ENCODE measurements around the gene PRKAA1.
A peak's percentile ranks its signal among the peaks of the same experiment; 100 is the strongest.

The PRKAA1 gene

DNA sequence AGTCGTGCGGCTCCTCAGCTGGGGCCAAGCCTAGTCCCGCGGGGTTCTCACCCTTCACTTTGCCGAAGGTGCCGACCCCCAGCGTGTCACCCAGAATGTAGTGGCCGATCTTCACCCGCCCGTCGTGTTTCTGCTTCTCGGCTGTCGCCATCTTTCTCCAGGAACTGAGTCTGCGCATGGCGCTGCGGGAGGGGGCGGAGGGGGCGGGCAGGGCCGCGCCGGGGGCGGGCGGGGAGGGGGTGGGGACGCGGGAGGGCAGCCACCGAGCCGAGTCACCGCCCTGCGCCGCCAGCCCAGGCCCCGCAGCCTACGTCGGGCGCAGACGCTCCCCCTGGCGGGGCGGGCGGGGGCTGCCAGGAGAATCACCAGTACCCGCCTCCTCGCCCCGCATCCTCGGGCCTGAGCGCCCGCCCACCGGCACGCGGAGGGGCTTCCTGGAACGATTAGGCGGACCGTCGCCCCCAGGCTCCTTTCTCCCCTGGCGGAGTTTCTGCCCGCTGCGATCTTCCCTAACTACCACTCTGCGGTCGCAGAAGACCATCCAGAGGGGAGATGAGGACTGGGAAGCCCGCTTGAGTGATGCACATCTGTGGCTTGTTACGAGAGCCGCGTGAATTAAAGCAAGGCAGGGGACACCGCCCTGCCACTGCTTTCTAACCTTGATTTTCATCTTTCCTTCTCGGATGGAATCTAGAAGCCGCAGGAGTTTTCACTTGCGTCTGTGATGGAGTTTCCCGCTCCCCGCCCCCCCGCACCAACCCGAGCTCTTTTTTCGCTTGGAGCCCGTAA lies at the start of gene PRKAA1:
Gene PRKAA1 (minus strand): TSS at position 363 of the 789 bp plus-strand sequence. CDS start 185 bp downstream, at position 178.
- peak; percentile 35 to 94 (median 80) for DNase-seq

DNA sequence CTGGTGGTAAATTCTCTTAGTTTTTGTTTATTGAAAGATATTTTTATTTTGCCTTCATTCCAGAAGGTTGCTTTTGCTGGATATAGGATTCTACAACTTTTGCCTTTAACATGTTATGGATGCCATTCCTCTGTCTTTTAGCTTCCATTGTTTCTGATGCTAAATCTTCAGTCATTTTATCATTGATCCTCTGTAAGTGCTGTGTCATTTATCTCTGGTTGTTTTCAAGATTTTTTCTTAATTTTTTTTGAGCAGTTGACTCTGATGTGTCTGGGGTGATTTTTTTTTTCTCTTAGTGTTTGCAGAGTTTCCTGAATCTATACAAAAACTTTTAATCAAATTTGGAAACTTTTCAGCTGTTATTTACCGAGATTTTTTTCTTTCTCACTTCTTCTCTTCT lies 49.4 kb upstream of the PRKAA1 start:
- no peak for DNase-seq

DNA sequence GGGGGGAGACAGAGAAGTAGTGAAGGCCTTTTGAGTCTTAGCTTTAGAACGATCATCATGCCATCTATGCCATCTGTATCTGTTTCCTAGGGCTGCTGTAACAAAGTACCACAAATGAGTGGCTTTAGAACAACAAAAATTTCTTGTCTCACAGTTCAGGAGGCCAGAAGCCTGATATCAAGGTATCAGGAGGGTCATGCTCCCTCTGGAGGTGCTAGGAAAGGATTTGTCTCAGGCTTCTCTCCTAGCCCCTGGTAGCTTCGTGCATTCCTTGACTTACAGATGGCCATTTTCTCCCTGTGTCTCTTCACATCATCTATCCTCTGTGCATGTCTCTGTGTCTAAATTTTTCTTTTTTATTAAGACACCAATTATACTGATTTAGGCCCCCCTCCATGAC lies 48.2 kb upstream of the PRKAA1 start:
- DNase-seq, result no peak

DNA sequence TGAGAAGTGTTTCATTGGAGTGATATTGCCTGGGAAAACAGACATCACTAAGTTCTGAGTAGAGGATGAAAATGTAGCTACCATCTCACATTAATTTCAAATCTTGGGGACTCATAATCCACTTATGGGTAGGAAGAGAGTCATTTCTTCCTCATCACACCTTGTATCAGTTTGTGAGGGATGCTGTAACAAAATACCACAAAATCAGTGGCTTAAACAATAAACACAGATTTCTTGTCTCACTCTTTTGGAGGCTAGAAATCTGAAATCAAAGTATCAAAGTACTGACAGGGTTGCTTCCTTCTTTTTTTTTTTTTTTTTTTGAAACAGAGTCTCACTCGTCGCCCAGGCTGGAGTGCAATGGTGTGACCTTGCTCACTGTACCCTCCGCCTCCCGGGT lies 46.4 kb upstream of the PRKAA1 start:
- no peak for DNase-seq

DNA sequence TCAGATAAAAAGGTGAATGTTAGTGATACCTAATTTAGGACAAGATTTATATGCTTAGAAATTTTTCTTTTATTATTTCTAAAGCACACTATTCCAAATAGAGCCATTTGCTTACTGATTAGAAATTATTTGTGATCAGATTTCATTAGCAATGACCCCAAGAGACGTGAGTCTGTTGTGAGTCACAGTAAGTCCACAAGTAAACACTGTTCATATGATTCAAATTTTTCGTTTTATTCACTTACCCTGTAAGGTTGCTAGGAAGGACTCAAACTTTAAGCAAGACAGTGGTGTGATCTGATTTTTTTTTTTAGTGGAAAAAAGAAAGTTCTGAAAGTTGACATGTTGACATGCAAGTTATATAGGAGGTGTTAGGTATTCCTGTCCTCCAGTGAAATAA lies 44.2 kb upstream of the PRKAA1 start:
- no peak for DNase-seq

DNA sequence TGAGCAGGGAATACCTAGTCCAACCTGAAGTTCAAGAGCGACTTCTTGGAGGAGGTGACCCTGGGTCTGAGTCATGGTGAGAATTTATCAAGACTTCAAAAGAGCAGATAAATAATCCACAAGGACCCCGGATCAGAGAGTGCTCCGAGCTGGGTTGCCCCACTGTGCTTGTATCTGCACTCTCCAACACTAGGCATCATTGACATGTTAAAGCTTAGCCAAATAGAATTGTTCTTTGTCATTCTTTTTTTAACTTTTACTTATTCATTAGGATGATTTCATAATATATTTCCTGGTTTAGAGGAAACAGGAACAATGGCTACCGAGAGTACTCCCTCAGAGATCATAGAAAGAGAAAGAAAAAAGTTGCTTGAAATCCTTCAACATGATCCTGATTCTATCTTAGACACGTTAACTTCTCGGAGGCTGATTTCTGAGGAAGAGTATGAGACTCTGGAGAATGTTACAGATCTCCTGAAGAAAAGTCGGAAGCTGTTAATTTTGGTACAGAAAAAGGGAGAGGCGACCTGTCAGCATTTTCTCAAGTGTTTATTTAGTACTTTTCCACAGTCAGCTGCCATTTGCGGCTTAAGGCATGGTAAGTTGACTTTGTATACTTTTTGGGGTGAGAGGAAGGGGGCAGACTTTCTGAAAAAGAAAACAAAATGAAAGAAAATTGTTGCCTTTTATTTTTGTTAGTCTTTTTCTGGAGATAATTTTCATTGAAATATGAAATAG lies 43.1 kb upstream of the PRKAA1 start, which contains the start of gene CARD6:
Gene CARD6 (plus strand): TSS at position 300 of the 738 bp plus-strand sequence. CDS start 16 bp downstream, at position 316.
- peak in 1 of 56 donors; percentile 0 for DNase-seq

DNA sequence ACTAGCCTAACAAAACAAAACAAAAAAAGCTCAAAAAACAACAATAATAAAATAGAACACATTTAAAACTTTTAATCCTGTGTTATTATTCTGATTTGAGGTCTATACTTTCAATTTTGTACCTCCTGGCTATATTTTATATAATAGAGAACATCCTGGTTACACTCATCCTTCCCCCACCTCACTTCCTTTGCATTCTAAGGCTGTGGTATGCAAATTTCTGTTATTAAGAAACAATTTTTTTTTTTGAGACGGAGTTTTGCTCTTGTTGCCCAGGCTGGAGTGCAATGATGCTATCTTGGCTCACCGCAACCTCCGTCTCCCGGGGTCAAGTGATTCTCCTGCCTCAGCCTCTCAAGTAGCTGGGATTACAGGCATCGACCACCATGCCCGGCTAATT lies 39.9 kb upstream of the PRKAA1 start:
- no peak for DNase-seq

DNA sequence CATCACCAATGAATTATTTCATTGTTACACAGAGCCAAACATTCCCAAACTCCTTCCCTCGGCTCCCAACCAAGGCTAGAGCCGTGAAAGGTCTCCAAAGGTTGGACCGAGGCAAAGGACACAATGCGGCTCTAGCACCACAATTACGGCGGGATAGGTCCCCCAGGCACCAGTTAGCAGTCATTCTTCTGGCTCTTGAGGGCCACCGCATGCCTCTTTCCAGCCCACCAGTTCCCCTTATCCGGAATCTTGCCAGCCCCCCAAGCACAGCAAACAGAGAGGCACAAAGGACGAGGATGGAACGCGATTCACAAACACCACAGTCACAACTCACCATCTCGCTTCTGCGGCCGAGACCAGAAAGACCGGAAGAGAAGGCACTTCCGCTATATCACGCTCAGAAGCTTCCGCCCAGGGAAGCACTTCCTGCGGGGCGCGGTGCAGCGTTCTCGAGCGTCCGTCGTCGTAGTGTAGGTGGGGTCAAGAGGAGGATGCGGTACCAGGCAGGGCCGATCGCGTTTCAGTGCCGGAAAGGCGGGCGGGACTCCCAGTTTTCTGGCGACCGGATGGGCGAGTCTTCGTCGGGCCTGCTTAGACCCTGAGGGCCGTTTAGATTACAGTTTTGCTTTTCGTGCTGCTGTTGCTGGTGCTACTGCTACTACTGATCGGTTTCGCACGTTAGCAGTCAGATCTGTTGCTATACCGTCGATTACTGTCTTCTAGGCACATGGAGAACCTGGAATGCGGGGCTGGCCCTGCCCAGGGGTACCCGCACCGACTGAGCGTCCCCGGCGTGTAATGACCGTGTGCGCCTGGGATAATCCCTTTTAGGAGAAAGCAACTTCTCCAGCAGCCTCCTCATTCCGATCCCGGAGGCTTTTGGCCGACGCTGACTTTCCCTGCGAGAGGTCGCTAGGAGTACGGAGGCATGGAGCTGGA lies 36.9 kb upstream of the PRKAA1 start, which contains the start of gene RPL37:
Gene RPL37 (minus strand): TSS at position 374 of the 939 bp plus-strand sequence. CDS start 37 bp downstream, at position 337.
- DNase-seq, result peak; percentile 20 to 98 (median 94)

DNA sequence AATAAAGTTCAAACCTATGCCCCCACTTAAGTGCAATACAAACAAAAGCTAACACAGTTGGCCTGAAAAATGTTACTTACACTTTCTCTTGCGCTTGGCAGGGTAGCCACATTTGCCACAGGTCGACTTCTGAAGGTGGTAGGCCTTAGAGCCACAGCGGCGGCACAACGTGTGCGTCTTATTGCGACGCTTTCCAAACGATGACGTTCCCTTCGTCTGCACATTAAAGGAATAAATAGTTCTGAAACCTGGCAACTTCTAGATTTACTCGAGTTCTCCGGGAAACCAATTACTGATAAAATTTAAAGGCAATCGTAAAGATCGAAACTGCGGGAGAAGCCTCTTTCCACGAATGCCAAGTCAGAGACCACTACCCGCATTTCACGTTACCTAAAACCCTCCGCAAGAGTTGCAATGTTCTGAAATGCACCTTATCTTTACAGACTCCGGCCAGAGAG lies 36.2 kb upstream of the PRKAA1 start:
- peak in 1 of 56 donors; percentile 47 for DNase-seq

DNA sequence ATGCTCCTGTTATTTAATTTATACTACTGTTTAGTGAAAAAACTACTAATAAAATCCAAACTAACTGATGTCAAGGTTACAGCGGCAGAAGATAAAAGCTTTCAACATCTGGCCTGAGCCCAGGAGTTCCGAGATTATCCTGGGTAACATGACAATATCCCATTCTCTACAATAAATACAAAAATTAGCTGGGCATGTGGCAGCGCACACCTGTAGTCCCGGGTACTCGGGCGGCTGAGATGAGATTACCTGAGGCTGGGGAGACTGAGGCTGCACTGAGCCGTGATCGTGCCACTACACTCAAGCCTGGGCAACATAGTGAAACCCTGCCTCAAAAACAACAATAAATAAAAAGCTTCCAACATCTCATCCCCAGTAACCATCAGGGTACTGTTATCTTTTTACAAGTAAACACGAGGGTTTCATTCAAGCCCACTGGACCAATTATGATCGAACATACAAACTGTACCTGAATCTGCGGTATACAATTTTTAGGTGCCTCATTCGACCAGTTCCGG lies 35.6 kb upstream of the PRKAA1 start:
- no peak for DNase-seq

DNA sequence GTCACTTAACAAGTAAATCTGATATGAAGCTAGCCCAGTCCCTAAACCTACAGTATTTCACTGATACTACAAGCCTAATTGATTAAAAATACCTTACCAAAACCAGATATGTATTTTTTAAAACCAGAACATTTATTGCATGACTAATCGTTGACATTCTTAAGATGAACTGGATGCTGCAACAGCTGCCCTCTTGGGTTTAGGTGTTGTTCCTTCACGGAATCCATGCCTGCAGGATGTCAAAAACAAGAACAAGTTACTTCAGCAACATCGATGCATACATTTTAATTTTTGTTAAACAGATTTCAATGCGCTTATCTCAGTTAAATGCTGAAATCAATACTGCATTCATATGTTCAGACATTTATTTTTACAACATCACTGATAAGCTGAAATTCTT lies 34.2 kb upstream of the PRKAA1 start:
- no peak for DNase-seq

DNA sequence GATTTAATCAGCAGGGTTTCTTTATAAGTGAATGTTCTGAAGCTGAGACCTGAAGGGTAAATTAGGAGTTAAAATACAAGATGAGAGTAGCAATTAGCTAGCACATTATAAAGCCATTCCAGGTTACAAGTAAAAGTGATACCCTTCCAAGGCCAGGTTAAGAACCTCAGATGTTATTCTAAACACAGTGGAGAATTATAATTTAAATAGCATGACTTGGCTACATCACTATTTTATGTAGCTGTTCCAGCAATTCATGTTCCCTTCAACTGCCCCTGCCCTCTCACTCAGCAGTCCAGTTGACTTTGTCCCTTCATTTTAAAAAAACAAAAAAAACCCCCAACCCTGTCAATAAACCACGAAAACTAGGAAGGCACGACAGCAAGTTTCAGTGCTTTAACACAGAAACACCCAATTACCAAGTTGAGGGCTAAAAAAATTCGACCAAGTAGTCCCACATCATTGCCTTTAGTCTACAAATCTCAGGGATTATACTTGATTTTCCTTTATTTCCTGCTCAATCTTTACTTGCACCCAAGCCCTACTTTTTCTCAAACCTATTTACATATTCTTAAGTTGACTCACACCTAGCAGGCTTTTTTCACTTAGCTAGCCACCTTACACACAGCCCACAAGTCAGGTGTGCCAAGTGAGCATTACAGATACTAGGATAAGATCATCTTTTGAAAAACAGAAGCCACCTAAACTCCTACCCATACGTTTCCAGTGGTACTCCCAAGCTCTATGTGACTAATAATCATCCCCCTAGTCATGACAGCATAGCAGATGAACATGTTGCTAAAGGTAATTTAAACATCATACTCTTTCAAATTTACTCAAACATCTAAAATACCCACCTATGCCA lies 33.4 kb upstream of the PRKAA1 start:
- no peak for DNase-seq

DNA sequence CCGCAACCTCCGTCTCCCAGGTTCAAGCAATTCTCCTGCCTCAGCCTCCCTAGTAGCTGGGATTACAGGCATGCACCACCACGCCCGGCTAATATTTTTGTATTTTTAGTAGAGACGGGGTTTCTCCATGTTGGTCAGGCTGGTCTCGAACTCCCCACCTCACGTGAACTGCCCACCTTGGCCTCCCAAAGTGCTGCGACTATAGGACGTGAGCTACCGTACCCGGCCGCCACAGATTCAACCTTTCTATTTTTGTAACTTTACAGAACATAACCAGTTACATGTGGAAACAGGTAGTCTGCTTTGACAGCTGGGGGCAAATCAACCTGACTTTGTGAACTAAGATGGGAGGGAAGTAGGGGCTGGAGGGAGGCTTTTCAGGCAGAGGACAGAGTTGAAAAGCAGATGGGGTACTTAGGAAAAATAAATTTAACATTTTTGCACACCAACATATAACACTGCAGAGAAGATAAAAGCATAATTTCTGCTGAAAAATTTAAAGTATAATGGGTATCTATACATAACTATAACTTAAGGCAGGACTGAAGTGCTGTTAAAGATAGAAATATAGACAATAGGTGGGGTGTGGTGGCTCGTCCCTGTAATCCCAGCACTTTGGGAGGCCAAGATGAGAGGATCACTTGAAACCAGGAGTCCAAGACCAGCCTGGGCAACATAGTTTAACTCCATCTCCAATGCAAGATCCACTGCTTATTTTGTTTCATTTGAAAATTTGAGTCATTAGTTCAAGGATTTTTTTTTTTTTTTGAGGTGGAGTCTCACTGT lies 31.8 kb upstream of the PRKAA1 start:
- no peak for DNase-seq

DNA sequence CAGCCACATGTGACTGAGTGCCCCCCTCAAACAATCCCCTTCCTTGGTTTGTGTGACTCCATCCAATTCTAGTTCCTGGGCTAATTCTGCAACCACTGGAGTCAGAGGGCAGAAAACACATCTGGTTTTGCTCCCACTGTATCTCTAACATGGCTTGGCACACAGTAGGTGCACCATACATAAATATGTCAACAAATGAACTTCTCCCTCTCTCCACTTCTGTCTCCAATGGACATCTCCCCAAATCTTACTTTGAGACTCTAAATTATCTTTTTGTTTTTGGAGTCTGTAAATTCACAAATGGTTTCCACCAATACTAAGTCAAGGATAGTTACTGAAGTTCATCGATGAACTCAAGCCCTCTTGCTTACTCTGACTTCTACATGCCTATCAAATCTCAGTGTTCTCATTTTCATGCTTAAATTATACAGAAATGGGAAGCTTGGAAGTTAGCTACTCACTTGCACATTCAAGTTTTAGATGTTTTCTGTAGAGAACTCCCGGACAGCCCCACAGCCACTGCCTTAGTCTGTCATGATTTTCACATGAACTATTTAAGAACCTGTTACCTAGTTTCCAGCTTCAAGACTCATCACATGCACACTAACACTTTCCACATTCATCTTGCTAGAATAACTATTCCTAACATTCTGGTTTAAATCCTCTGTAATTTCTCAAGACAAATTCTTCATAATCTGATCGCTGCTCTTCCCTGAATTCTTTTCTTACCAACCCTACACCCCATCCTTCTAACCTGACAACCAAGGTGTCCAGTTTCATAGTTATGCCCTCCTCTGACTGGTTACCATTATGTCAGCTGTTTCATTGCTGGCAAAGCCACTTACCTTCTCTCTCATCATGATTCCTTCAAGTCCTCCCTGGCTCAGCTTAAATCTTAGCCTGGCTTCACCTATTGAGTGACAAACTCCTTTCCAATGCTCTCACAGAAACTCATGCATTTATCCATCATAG lies 30.8 kb upstream of the PRKAA1 start:
- no peak for DNase-seq

DNA sequence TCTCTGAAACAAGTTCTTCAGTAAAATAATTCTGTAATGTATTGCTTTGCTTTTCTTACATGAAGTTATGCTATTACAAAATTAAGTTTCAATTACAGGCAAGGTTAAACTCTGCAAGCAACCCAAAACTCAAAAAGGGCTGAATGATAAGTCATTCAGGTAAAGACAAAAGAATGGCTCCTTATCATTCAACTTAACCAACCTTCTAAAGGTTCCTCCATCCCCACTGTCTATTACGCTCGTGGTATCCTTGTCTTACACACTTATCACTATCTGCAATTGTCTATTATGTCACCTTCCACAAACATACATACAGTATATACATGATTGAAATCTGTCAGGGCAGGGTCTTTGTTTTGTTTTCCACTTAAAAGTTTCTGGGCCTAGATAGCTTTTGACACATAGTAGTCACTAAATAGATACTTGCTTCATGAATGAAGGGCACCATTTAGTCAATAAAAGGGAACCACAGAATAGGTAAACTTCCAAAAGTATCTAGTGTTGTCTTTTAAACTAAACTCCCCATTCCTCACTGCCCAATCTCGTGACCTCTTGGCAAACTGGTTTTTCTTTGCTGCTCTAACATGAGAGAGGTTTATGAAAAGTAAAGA lies 30.0 kb upstream of the PRKAA1 start:
- no peak for DNase-seq

DNA sequence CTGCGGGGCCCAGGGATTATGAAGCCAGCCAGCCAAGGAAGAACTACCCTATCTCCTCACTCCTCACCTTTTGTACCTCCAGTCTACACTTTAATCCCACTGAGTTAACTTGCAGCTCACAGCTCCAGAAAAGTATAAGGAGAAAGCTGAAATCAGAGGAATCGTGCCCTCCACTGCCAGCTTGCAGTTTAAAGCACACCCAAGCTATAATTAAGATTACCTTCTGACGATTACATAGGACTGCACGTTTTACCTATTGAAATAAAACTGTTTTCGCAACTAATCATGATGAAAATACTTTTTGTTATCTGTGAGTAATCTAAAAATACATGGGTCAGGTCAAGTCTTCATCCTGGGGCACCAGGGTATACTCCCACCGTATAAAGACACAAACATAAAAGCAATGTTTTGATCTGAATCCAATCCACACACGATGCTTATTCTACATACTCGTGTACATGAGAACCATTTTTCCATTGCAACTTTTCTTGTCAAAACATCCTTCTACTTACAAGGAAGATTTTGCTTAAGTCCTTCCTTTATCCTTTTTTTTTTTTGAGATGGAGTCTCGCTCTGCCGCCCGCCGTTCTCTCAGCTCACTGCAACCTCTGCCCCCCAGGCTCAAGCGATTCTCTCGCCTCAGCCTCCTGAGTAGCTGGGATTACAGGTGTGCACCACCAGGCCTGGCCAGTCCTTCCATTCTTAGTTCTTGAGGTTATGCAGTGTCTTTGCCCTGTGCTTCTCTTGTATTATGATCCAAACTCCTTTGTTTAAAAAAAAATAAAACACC lies 29.2 kb upstream of the PRKAA1 start:
- no peak for DNase-seq

Measured in amygdala (tissue), 56 donors.